ENCODE data around the gene PRRC2B.
A peak's percentile ranks its signal among the peaks of the same experiment; 100 is the strongest.

The PRRC2B gene

DNA sequence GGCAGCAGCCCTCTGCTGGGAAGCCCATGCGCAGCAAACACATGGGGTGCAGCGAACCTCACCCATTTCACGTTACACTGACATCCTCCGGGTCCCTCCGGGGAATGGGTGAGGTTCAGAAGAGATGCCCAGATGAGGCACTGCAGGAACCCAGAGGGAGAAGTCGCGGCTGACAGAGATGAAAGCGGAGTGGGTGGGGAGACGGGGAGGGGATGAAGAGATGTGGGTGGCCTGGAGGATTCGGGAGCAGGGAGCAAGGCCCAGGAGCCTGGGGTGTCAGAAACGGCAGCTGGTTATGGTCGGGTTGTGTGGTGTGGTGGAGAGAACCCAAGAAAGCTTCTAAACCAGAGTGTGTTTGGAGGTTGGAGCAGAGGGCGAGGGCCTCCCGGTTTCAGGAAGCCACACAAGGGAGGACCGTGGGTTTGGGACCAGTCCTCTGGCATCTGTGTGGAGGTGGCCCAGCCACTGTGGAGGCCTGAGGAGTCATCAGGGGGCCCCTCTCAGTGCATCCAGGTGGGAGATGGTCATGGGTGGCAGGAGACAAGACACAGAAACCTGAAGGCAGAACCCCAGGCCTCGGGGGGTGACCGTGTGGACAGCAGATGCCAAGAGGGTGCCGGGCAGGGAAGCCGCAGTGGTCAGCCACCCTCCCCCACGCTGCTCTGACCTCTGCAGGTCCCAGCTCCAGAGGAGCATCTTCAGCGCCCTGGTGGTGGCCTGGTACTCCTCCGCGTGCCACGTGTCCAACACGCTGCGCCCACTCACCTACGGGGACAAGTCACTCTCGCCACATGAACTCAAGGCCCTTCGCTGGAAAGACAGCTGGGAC, 128.6 kb downstream of the PRRC2B start:
- H3K4me3 ChIP-seq (ENCODE audit: low read length) = no peak overlapping the region
- DNase-seq (ENCODE audit: low read depth) = no peak
- TF ChIP-seq, protein P1, sequence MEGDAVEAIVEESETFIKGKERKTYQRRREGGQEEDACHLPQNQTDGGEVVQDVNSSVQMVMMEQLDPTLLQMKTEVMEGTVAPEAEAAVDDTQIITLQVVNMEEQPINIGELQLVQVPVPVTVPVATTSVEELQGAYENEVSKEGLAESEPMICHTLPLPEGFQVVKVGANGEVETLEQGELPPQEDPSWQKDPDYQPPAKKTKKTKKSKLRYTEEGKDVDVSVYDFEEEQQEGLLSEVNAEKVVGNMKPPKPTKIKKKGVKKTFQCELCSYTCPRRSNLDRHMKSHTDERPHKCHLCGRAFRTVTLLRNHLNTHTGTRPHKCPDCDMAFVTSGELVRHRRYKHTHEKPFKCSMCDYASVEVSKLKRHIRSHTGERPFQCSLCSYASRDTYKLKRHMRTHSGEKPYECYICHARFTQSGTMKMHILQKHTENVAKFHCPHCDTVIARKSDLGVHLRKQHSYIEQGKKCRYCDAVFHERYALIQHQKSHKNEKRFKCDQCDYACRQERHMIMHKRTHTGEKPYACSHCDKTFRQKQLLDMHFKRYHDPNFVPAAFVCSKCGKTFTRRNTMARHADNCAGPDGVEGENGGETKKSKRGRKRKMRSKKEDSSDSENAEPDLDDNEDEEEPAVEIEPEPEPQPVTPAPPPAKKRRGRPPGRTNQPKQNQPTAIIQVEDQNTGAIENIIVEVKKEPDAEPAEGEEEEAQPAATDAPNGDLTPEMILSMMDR (conservative IDR thresholded peaks at IDR 0.05; ENCODE audit: low read length) = no peak

DNA sequence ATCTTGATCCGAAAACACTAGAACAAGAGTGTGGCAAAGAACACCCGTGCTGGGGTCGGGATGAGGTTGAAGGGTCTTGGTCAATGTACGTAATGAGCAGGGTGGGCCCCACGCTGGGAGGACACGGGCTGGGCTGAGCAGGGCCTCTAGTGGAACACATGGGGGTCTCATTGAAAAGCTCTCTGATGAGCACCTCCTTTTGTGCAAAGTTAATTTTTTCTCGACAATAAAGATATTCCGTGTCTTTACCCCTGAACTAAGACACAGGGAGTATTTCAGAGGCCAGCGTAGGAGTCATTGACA, 129.2 kb downstream of the PRRC2B start:
- DNase-seq (ENCODE audit: low read depth) = no peak
- TF ChIP-seq, protein P1 (conservative IDR thresholded peaks at IDR 0.05; ENCODE audit: low read length) = no peak
- H3K4me3 ChIP-seq (ENCODE audit: low read length) = no peak overlapping the region

DNA sequence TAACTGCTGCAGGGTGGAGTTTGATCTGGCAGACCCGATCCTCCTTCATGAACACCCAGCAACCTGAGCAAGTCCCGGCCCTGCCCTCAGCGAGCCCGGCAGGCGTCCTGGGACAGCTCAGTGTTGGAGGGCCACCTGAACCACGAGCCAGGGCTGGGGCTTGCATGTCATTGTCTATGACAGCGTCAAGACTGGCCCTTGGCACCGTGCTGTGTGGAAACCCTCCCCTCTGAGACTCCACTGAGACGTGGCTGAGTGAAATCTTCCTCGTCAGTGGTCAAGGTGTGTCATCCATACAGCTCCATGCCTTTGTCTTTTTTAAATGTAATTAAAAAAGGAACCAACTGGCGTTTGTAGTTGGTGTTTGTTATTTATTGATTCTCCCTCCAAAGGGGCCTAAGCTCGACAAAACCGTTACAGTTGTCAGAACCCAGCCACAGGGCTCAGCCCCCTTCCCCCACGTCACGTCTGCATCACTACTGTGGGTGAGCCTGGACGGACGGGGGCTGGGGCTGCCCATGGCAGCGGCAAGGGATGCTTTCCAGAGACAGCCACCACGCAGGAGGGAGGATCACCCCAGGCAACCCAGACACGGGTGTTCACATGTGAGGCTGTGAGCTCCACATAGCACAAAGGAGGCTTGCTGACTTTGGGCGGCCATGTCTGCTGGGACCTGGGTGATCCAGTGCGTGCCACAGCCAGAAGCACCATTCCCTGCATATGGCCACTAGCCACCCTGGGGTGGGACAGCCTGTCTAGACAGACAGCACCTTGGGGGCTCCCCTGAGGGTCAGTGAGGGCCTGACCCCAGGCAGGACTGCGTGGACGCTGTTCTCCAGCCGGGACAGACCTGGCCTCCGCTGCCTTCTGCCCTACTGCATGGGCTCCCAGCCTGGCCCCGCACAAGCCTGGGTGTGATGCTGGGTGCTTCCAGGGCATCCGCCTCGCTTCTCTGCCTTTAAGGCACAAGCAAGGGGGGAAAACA, 129.9 kb downstream of the PRRC2B start:
- DNase-seq (ENCODE audit: low read depth) = no peak
- TF ChIP-seq, protein P1 (conservative IDR thresholded peaks at IDR 0.05; ENCODE audit: low read length) = no peak
- H3K4me3 ChIP-seq (ENCODE audit: low read length) = no peak overlapping the region

DNA sequence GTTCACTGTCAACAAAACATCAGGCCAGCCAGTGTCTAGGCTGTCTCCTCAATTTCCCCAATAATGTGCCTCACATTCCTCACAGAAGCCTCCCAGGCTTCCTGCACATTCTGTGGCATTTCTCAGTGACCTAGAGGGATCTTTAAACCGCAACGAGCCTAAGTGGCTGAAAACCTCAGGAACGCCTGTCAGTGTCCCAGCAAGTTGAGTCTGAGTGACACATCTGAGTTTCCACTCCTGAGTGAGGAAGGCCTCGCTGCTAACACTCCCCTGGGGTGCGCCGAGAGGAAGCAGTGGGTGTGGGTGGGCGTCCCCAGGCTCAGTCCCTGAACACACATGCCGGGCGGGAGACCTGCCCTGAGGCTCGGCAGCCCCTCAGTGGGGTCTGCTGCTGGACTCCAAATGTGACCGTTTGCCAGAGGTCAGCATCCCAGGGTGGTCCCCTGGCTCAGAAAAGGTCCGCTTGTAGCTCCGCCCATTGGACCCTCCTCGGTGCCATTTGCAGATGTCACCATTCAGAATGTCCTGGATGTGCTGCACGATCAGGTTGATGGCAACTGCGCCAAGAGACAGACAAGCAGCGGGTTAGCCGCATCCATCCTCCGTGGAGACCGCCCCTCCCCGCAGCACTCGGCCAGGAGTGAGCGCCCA, 130.9 kb downstream of the PRRC2B start:
- TF ChIP-seq, protein P1 (conservative IDR thresholded peaks at IDR 0.05; ENCODE audit: low read length) = no peak
- DNase-seq (ENCODE audit: low read depth) = peak; percentile 52

DNA sequence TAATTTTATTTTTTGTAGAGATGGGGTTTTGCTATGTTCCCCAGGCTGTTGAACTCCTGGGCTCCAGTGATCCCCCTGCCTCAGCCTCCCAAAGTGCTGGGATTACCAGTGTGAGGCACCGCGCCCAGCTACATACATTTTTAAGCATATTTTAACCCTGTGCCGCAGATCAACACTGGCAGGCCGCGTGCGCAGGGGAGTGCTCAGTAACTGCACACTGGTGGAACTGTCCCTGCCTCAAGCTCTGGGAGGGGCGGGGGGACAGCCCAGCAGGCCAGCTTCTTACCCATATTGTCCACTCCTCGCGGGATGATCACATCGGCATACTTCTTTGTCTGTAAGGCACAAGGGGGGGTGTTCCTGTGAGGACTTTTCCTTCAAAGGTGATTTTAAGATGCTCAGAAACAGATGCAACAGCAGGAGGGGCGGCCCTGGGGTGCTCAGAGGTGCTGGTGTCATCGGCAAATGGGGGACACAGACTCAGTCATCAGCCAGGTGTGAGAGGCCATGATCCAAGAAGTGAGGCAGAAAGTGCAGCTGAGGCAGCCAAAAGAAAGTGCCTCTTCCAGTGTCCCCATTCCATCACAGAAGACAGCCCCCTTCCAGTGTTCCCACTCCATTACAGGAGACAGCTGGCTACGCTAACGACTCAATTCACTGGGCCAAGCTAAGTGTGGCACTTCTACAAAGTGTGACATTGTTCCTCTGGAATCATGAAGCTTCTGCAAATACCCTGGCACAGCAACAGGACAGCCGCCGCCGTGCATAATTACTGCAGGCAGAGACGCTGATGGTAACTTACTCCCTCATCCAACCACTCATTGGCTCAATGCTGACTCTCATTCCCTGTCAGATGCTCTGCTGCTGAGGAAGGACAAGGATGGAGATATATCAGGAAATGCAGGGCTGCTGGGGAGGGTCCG, 132.0 kb downstream of the PRRC2B start:
- no peak overlapping the region for H3K4me3 ChIP-seq (ENCODE audit: low read length)
- TF ChIP-seq, protein P1 (conservative IDR thresholded peaks at IDR 0.05; ENCODE audit: low read length) = no peak
- no peak for DNase-seq (ENCODE audit: low read depth)

More for the DNA sequence above, 130.9 kb downstream of the PRRC2B start:
- no peak overlapping the region for H3K4me3 ChIP-seq (ENCODE audit: low read length)

DNA sequence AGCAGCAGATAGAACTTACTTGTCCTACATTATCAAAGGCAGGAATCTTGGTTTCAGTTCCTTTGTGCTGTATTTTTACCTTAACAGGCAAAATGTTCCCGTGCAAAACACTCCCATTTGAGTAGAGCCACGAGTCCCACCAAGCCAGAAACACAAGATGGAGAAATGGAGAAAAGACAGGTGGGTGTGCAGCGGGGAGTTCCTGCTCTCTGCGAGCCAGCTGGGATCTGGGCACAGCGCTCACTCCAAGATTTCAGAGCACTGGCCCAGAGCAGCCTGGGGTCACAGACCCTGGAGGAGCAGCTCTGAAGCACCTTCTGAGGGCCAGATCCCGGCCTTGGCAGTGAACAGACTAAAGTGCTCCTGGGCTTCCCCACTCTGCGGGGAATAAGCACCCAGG, 134.3 kb downstream of the PRRC2B start:
- TF ChIP-seq, protein P1 (conservative IDR thresholded peaks at IDR 0.05; ENCODE audit: low read length) = no peak
- H3K4me3 ChIP-seq (ENCODE audit: low read length) = no peak overlapping the region
- no peak for DNase-seq (ENCODE audit: low read depth)

Measured in AG10803 (cell line).